Measurements from ENCODE around the gene ABCA2. TPM values are rescaled to one million over a fixed set of nuclear protein-coding genes. Genes with fewer than 3 reads are reported as not detected.

Gene ABCA2
- total RNA-seq, 1 experiment from 2014 or later: 25.0 TPM

- DNase-seq (ENCODE audit: extremely low read depth, low read depth): no peak
Measured at GRCh38 chr9:137032858-137033257, 4.8 kb upstream of the ABCA2 start.

DNA sequence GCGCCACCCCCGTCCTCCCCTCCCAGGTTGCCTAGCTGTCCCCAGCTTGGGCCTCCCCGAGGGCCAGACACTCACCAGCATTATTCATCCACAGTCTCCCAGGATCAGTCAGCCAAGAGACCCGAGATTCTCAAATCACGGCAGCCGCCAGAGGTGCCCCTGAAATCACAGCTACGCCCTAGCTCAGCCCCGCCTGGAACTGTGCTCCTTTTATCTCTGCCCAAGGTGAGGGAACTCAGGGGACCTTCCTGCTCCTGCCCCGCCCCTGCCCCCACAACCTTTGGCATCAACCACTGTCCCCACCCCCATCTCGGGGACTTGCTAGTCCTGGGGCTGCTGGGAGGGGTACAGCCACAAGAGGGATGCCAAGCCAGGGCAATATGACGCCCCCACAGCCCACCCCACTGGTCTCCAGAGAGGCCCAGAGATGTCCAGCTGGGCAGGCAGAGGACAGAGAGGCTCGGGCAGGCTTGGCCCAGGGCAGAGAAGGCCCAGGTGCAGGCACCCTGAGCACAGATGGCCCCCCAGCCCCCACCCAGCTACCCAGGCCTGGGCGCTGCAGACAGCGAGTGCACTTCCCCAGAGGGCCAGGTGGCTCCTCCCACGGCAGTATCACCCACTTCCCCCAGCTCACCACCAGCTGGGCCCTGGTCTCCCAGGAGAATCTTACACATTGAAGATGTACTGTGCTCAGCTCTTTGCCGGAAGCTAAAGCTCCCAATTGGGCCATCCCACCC lies 4.0 kb upstream of the ABCA2 start, which contains the start of gene FUT7:
FUT7 (minus strand) TSS at position 185 of the 737 bp plus-strand sequence; CDS start at position 88, 97 bp downstream.
- DNase-seq (ENCODE audit: extremely low read depth, low read depth): no peak

GRCh38 chr9:137030538-137031527 lies 2.8 kb upstream of the ABCA2 start:
- no peak for DNase-seq (ENCODE audit: extremely low read depth, low read depth)

DNA sequence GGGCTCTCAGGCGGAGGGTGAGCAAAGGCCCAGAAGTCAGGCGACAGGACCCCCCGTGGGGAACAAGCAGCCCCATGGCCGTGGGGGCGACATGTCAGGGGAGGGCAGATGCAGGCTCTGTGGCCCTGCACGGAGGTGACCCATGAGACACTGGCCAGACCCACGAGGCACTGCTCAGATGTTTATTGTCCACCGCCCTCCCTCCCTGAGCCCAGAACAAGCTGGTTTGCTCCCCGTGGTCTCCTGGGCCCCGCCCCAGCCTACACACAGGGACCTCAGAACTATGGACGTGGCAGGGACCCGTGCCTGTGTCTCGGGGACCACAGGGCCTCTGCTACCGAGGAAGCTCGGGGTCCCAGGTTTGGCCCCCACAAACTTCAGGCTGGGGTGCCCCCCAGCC lies 2.0 kb upstream of the ABCA2 start:
- DNase-seq (ENCODE audit: extremely low read depth, low read depth): no peak

GRCh38 chr9:137029058-137029936 lies 1.3 kb upstream of the ABCA2 start:
- DNase-seq (ENCODE audit: extremely low read depth, low read depth): peak; percentile 68

DNA sequence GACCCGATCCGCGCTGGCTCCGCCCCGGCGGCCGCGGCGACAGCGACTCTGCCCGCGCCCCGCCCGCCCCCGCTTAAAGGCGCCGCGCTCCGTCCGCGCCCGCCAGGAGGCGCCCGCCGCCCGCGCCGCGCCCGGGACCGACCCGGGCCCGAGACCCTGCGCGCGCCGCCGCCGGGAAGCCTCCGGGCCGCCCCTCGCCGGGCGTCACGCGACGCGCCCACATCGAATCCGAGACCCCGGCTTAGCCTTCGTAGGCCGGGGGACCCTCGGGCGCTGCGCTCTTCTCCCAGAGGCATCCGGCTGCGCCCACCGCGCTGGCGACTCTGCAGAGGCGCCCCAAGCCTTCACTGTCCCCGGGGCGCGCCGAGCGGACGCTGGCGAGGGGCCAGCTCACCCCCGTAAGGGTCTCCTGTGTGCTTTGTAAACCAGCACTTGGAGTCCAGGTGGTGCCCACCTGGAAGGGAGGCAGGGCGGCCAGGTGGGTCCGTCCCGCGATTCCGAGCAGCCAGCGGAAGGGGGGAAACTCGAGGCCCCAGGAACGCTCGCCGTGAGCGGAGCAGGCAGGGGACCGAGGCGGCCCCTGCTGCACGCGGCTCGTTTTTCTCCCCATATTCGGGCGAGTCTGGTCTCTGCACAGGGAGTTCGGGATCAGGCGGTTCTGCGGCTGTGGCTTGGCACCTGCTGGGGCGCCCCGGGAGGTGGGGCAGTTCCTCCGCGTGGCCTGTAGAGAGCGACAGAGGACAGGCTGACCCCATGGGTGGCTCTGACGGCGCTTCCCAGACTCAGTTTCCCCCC lies 423 bp upstream of the ABCA2 start:
- DNase-seq (ENCODE audit: extremely low read depth, low read depth): peak; percentile 65

DNA sequence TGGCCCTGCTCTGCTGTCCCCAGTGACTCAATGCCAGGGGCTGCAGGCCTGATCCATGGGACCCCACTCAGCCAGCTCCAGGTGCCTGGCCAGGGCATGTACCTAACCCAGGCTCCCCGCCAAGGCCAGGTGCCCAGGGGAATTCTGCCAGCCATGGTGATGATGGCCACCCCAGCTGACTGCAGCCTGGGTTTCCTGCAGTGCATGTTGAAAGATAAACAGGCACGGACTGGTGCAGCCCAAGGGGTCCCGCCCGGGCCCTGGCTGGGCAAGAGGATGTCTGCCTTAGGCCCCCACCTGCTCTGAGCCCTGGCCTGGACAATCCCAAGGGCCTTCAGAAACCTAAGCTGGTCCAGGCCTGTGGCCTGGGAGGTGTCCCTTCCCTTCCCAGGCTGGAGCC lies 1.2 kb downstream of the ABCA2 start:
- DNase-seq (ENCODE audit: extremely low read depth, low read depth): no peak

- no peak for DNase-seq (ENCODE audit: extremely low read depth, low read depth)
Measured at GRCh38 chr9:137026384-137026783, 1.7 kb downstream of the ABCA2 start.

DNA sequence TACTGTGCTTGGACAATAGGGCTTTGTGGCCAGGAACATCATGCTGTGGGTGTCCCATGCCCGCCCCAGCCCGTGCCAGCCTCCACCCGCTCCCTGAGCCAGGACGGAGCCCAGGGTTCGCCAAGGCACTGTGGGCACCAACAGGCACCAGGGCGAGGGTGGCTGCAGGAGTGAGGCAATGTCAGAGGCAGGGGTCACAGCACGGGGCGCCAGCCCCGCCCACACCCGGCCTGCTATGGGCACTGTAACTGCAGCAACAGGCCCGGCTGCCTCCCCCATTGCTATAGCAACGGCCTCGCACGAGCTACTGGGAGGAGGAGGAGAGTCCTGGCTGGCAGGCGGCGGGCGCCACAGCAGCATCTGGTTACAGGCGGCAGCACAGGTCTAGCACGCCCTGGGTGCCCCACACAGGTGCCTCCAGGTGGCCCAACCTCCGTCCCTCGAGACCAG lies 2.5 kb downstream of the ABCA2 start:
- DNase-seq (ENCODE audit: extremely low read depth, low read depth): no peak

GRCh38 chr9:137023583-137023991 lies 4.5 kb downstream of the ABCA2 start:
- no peak for DNase-seq (ENCODE audit: extremely low read depth, low read depth)

DNA sequence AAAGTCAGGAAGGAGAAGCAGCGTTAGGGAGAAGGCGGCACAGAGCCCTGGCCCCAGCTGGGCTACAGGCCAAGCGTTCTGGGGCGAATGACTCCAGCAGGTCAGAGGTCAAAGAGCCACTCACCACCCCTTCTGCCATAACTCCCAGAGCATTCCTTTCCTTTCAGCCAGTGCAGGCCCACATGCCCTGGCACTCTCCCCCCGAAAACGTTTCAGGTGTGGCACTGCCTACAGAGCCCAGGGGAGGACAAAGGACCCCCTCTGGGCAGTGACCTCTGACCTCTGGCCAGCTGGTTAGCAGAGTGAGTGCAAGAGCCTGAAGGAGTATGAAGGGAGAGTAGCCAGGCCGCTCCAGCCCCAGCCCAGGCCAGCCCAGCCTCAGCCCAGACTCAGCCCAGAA lies 4.9 kb downstream of the ABCA2 start:
- DNase-seq (ENCODE audit: extremely low read depth, low read depth): no peak

GRCh38 chr9:137022662-137023008 lies 5.4 kb downstream of the ABCA2 start:
- no peak for DNase-seq (ENCODE audit: extremely low read depth, low read depth)

GRCh38 chr9:137021979-137022661 lies 5.9 kb downstream of the ABCA2 start:
- DNase-seq (ENCODE audit: extremely low read depth, low read depth): peak; percentile 92

DNA sequence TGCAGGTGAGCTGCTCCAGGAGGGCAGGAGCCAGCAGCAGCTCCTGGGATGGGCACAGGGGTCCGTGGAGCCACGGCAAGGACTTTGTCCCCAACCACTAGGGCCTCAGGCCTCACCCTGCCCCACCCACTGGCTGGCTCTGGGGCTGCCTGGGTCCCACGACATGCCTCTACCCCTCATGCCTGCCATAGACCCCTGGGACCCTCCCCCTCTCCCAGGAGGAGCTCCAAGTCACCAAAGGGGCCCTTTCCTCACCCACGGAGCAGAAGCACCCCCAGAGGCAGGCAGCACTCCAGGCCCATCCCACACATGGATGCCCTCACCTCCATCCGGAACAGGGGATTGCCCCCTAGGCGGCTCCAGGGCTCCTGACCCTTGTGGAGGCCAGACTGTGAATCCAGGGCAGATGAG lies 6.5 kb downstream of the ABCA2 start:
- no peak for DNase-seq (ENCODE audit: extremely low read depth, low read depth)

- DNase-seq (ENCODE audit: extremely low read depth, low read depth): no peak
Measured at GRCh38 chr9:137020771-137021567, 7.1 kb downstream of the ABCA2 start.

GRCh38 chr9:137019891-137020683 lies 8.0 kb downstream of the ABCA2 start:
- no peak for DNase-seq (ENCODE audit: extremely low read depth, low read depth)

DNA sequence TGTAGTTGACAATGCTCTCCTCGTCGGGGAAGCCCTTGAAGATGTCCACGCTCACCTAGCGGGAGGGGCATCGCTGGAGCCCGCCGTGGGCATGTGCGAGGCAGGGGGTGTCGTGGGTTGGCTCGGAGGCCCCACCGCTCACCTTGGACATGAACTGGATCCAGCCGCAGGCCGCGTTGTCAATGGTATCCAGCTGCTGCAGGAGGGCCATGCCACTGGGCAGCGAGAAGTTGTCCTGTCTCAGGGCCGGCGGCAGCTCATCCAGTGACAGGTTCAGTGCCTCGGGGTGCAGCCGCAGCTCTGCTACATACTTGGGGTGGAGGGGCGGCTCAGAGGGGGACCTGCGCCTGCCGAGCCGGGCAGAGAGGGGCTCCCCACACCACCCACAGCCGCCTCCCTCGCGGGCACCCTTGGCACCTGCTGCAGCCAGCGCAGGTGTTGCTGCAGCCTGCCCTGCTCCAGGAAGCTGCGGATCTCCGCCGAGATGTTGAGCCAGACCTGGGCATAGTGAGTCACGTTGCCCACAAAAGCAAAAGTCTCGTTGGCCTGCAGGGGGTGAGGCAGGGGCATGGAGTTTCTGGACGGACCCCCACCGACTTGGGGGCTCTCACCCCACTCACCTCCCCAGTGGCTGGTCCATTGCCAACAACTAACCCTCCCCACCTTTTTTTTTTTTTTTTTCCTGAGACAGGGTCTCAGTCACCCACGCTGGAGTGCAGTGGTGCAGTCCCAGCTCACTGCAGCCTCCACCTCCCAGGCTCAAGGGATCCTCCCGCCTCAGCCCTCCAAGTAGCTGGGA lies 9.1 kb downstream of the ABCA2 start:
- no peak for DNase-seq (ENCODE audit: extremely low read depth, low read depth)
